GM18861 (cell line): ENCODE results near the gene KCNJ4.

Experiments
- ATAC-seq: cut with Tn5 transposase; IDR thresholded peaks from one replicate; pipeline ENCODE4 v1.9.1; 2021; ENCODE audit not compliant: unreplicated experiment

Gene KCNJ4

GRCh38 chr22:38453066-38453672, 1.8 kb downstream of the KCNJ4 start:
- ATAC-seq = no peak

- no peak for ATAC-seq
Measured at GRCh38 chr22:38452373-38453065, 2.5 kb downstream of the KCNJ4 start.

GRCh38 chr22:38451864-38452263, 3.1 kb downstream of the KCNJ4 start:
- ATAC-seq = no peak

- no peak for ATAC-seq
Measured at GRCh38 chr22:38451404-38451803, 3.6 kb downstream of the KCNJ4 start.

- ATAC-seq = no peak
Measured at GRCh38 chr22:38450234-38450797, 4.7 kb downstream of the KCNJ4 start.

GRCh38 chr22:38449776-38450175, 5.2 kb downstream of the KCNJ4 start:
- no peak for ATAC-seq

- no peak for ATAC-seq
Measured at GRCh38 chr22:38448945-38449745, 5.9 kb downstream of the KCNJ4 start.

- no peak for ATAC-seq
Measured at GRCh38 chr22:38446018-38446601, 8.9 kb downstream of the KCNJ4 start.

GRCh38 chr22:38444783-38445182, 10.2 kb downstream of the KCNJ4 start:
- ATAC-seq = no peak

GRCh38 chr22:38443628-38444521, 11.1 kb downstream of the KCNJ4 start:
- no peak for ATAC-seq

GRCh38 chr22:38442967-38443627, 11.9 kb downstream of the KCNJ4 start:
- no peak for ATAC-seq

GRCh38 chr22:38441620-38442287, 13.2 kb downstream of the KCNJ4 start:
- ATAC-seq = no peak

- no peak for ATAC-seq
Measured at GRCh38 chr22:38440747-38441350, 14.2 kb downstream of the KCNJ4 start.

GRCh38 chr22:38437416-38437815, 17.6 kb downstream of the KCNJ4 start:
- ATAC-seq = no peak

GRCh38 chr22:38436629-38437395, 18.2 kb downstream of the KCNJ4 start:
- no peak for ATAC-seq

- ATAC-seq = no peak
Measured at GRCh38 chr22:38435965-38436364, 19.0 kb downstream of the KCNJ4 start.

GRCh38 chr22:38435010-38435409, 20.0 kb downstream of the KCNJ4 start:
- ATAC-seq = no peak

GRCh38 chr22:38433871-38434270, 21.1 kb downstream of the KCNJ4 start:
- ATAC-seq = no peak
